Activated CD4-positive, alpha-beta T cell treated with anti-CD3 and anti-CD28 coated beads for 24 hours (primary cell): ENCODE measurements around the gene CCDC80.
A peak's percentile ranks its signal among the peaks of the same experiment; 100 is the strongest.

ENCODE experiments used
- DNase-seq, 2 donors: peaks; one replicate each; pipeline ENCODE4 v3.0.0-alpha.2; 2020; ENCODE audit warnings: low read depth in 2 of 2

Gene CCDC80

GRCh38 chr3:112654979-112655378 lies 14.0 kb upstream of the CCDC80 start:
- no peak for DNase-seq

DNA sequence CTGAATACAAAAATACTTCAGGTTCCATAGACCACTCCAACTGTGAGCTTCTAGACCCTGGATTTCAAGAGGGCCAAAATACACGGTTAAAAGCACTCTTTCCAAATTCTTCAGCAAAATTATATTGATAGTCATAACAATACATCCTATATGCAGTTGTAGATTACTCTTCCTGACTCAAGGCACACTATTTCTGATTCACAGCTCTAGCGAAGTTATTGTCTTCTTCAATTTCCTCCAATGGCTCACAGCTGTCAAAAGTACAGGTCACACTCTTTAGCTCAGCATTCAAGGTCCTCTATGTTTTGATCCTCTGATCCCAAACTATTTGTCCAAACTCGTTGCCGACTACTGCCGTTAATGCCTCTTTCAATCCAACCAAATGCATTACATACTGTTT lies 13.5 kb upstream of the CCDC80 start:
- DNase-seq, result no peak

DNA sequence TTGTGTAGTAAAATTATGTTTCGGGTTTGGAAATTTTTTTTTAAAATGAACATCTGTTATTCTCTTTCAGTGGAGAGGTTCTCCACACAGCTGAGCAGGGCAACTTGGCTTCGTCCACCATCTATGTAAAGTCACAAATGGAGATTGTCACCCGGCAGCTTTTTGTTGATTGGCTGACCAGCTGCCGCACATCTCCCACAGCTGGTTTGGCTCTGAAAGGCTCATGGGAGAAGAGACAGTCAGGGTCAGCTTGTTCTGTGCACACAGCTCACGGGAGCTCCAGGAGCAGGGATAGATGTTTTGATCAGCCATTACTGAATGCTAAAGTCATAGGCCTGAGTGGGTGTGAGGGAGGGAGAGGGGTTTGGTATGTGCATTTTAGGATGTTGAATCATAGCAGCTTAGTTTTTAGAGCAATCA lies 12.9 kb upstream of the CCDC80 start:
- DNase-seq, result no peak

DNA sequence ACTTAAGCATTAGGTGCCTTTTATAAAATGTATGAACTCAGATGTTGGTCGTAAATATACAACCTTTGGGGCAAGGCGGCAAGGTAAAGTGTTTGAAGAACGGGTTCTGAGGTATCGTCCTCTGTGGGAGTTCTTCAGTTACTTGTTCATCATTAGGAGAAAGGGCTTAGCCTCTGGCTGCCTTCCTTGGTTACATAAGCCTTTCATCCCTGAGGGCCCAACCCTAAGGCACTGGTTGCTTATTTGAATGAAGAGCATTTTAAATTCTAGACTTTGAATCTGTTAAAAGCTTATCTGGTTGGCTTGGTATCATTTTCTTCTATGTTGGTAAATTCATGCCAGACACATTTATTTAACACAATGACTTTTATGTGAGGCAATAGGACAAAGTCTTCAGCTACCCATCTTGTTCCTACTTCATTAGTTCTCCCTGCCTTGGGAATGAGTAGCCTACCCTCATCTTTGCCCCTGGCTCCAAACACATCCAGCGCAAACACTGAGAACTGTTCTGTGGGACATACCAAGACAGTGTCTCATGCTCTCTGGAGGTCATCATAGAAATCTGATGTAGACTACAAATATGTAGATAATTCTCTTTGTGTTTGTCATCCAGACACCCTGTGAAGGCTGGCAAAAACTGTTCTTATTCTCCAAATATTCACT lies 12.4 kb upstream of the CCDC80 start:
- DNase-seq, result no peak

- DNase-seq, result no peak
These were observed 10.6 kb upstream of the CCDC80 start for GRCh38 chr3:112651516-112651915.

GRCh38 chr3:112651071-112651470 lies 10.1 kb upstream of the CCDC80 start:
- no peak for DNase-seq

DNA sequence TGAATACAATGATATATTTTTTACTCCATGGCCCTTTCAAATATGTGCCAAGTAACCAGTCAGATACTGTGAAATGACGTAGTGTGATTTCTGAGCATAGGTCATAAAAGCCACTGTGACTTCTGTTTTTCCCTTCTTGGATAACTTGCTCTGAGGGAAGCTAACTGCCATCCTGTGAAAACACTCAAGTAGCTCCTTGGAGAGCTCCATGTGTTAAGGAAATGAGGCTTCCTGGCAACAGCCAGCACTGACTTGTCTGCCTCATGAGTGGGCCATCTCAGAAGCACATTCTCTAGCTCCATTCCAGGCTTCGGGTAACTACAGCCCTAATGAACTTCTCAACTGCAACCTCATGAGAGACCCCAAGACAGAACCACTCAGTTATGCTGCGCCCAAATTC lies 9.5 kb upstream of the CCDC80 start:
- DNase-seq, result no peak

DNA sequence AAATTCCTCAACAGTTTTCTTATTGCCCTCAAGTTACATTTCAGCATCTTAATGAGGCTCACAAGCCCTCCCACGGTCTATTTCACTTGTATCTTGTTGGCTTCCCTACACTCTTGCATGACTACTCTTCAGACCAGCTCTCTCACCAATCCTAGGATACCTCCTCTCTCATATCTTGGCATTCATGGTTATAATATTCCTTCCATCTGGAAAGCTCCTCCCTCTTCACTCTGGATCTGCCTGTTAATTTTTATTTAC lies 8.5 kb upstream of the CCDC80 start:
- DNase-seq, result no peak

- no peak for DNase-seq
These were observed 6.2 kb upstream of the CCDC80 start for GRCh38 chr3:112647122-112647521.

- DNase-seq, result no peak
These were observed 5.7 kb upstream of the CCDC80 start for GRCh38 chr3:112646623-112647022.

DNA sequence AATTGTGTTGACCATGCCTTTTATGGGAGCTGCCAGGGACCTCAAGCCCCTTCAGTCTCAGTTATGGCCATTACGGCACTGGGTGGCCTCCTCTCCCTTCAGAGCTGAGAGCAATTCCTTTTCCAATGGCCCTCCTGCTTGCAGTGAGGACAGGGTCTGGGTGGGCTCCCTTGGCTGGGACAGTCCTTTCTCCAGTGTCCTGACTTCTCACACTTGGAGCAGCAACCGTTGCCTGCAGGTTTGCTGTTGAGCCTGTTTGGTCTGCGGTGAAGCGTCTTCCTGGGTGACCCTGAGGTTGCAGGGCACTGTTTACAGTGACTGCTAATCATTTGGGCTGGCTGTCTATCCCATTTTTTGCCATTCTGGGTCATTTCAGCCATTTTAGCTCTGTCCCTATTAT lies 3.5 kb upstream of the CCDC80 start:
- DNase-seq, result no peak

GRCh38 chr3:112643621-112644240 lies 2.8 kb upstream of the CCDC80 start:
- no peak for DNase-seq

DNA sequence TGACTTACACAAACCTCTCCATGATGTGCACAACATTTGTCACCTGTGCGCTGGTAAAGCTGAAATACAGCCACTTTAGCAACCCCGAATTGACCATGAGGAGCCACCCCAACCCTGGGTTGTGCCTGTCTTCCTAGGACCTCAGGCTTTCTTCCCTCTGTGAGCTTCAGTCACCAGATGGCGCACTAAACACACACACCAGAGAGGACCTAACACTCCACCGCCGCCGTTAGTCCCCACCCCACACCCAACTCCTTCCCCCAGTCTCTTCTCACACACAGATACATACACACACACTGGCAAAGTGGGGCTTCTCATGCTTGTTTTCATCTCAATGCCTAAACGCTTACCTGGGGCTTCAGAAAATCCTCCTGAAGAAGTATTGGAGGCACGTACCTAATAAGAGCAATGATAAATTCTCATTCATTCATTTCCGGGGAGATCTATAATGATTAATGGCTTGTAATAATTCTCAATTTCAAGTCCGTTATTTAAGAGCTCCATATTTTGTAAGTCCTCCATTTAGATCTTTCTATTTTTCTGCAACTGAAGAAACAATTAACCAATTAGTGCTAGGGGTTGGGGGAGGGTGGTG lies 2.1 kb upstream of the CCDC80 start:
- peak; percentile 59 to 71 for DNase-seq

GRCh38 chr3:112640276-112640929 lies 540 bp downstream of the CCDC80 start:
- no peak for DNase-seq

DNA sequence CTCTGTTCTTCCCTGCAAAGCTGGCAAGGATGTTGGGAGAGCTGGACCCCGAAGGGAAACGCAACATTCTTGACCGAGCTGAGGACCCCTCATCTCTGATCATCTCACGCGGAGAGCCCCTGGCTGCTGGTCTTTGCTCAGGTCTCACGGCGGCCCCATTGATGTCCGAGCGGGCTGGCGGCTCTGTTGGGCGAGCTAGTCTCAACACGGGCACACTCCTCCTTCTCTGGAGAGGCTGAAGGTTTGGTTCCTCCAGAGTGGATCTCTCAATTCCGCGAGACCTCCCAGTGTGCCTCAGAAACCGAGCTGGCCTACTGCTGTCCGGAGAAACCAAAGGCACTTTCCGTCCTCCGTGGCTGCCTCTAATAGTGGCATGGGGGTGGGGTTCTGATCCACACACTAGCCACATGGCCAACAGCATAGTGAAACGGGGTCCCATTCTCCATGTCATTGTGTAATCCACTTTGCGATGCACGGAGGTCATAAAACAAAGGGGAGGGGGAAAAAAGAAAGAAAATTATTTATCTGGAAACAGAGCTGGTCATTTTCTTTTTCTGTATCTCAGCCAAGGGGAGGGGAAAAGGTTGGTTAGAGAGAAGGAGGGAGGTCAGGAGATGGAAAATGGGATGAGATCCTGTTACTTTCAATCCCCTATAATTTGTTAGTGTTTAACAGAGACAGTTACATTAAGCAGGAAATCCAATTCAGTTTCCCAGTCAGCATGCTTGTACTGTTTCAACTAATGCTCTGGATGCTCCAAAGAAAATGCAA lies 1.3 kb downstream of the CCDC80 start:
- DNase-seq, result no peak

GRCh38 chr3:112638327-112639020 lies 2.5 kb downstream of the CCDC80 start:
- no peak for DNase-seq

GRCh38 chr3:112637700-112638099 lies 3.2 kb downstream of the CCDC80 start:
- DNase-seq, result no peak

DNA sequence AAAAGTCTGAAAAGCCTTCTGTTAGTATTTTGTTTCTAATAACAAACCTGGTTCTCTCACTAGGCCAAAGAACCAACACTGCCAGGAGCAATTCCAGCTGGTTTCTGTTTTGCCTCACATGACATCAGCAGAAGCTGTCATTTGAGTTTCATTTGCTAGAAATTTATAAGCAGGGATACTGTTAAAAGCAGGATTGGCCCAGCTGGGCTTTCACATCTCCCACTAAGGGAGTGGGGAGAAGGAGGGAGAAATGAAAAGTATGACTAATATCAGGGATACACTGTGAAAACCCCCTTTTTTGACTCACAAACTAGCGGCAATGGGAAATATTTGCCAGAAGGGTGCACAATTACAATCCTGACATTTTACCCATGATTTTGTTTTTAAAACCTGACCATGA lies 5.3 kb downstream of the CCDC80 start:
- DNase-seq, result no peak

GRCh38 chr3:112634786-112635541 lies 6.0 kb downstream of the CCDC80 start:
- no peak for DNase-seq

- no peak for DNase-seq
These were observed 7.2 kb downstream of the CCDC80 start for GRCh38 chr3:112633757-112634156.

- no peak for DNase-seq
These were observed 7.8 kb downstream of the CCDC80 start for GRCh38 chr3:112633191-112633590.
